ENCODE data around the gene NOXA1. TPM values are rescaled to one million over a fixed set of nuclear protein-coding genes. Genes with fewer than 3 reads are reported as not detected.

Gene NOXA1
- polyA plus RNA-seq, 1 donor (not counting 4 experiments of a cell fraction or from before 2014, with no cell fraction given): 0.09 TPM

GRCh38 chr9:137433349-137433915 is 10.2 kb downstream of the NOXA1 start:
- FAIRE-seq: no peak
- H3K9me3 ChIP-seq (ENCODE audit: control insufficient read depth, low read depth, low read length): no peaks in the 10 kb centered on the region

GRCh38 chr9:137433916-137434431 is 10.8 kb downstream of the NOXA1 start:
- Histone ChIP-seq H3K27me3 (ENCODE audit: control insufficient read depth, extremely low read depth, insufficient read depth, low read length) (peaks cover 17% of the 10 kb centered on the region), H3K27ac (ENCODE audit: control insufficient read depth, insufficient read depth, low read length) (no peak overlapping the region), H3K4me3 (ENCODE audit: control insufficient read depth in 2 of 3, extremely low read depth in 1 of 3, insufficient read depth in 2 of 3, low read depth in 1 of 3, low read length in 3 of 3) (no peak overlapping the region), H3K9me1 (ENCODE audit: control insufficient read depth, extremely low read depth, insufficient read depth, low read length) (no peaks in the 10 kb centered on the region), H3K9ac (ENCODE audit: control insufficient read depth, extremely low read depth, insufficient read depth, low read length) (no peak overlapping the region), H4K20me1 (ENCODE audit: control insufficient read depth, extremely low read depth, insufficient read depth, low read length) (no peaks in the 10 kb centered on the region), H3K36me3 (ENCODE audit: control insufficient read depth in 2 of 2, extremely low read depth in 1 of 2, insufficient read depth in 2 of 2, low read length in 2 of 2) (no peaks in the 10 kb centered on the region), H3K9me3 (ENCODE audit: control insufficient read depth, low read depth, low read length) (no peaks in the 10 kb centered on the region), H2AFZ (ENCODE audit: control insufficient read depth, low read length) (no peak overlapping the region), H3K79me2 (ENCODE audit: control insufficient read depth, insufficient read depth, low read length) (no peaks in the 10 kb centered on the region), H3K4me2 (ENCODE audit: control insufficient read depth, extremely low read depth, insufficient read depth, low read depth, low read length) (no peak overlapping the region), H3K4me1 (ENCODE audit: control insufficient read depth, extremely low read depth, insufficient read depth, low read length) (no peaks in the 10 kb centered on the region)
- DNase-seq (ENCODE audit: low read depth, low spot score) (no peak), FAIRE-seq (no peak)
- TF ChIP-seq CTCF (optimal IDR thresholded peaks at IDR 0.05 in 1 of 3, IDR thresholded peaks at IDR 0.05 in 1 of 3, conservative IDR thresholded peaks at IDR 0.05 in 1 of 3; ENCODE audit: extremely low read depth in 1 of 3, insufficient read depth in 2 of 3, low read length in 3 of 3) (no peak), EZH2 (IDR thresholded peaks at IDR 0.05; ENCODE audit: low read length) (no peak)
- dilution Hi-C loops (cut with MboI; ENCODE audit: extremely low pct_ligation_motif_present, low sequenced_read_pairs): no loop called here

More at GRCh38 chr9:137433349-137433915, 10.2 kb downstream of the NOXA1 start:
- no peaks in the 10 kb centered on the region for H3K36me3 ChIP-seq (ENCODE audit: control insufficient read depth in 2 of 2, extremely low read depth in 1 of 2, insufficient read depth in 2 of 2, low read length in 2 of 2)
- no peak overlapping the region for H3K27ac ChIP-seq (ENCODE audit: control insufficient read depth, insufficient read depth, low read length)
- DNase-seq (ENCODE audit: low read depth, low spot score): no peak
- no peaks in the 10 kb centered on the region for H3K4me1 ChIP-seq (ENCODE audit: control insufficient read depth, extremely low read depth, insufficient read depth, low read length)
- H4K20me1 ChIP-seq (ENCODE audit: control insufficient read depth, extremely low read depth, insufficient read depth, low read length): no peaks in the 10 kb centered on the region
- no peak overlapping the region for H3K4me3 ChIP-seq (ENCODE audit: control insufficient read depth in 2 of 3, extremely low read depth in 1 of 3, insufficient read depth in 2 of 3, low read depth in 1 of 3, low read length in 3 of 3)
- dilution Hi-C loops (cut with MboI; ENCODE audit: extremely low pct_ligation_motif_present, low sequenced_read_pairs): no loop called here
- H3K27me3 ChIP-seq (ENCODE audit: control insufficient read depth, extremely low read depth, insufficient read depth, low read length): peaks cover 15% of the 10 kb centered on the region
- TF ChIP-seq EZH2 (IDR thresholded peaks at IDR 0.05; ENCODE audit: low read length) (no peak), CTCF (optimal IDR thresholded peaks at IDR 0.05 in 1 of 3, IDR thresholded peaks at IDR 0.05 in 1 of 3, conservative IDR thresholded peaks at IDR 0.05 in 1 of 3; ENCODE audit: extremely low read depth in 1 of 3, insufficient read depth in 2 of 3, low read length in 3 of 3) (no peak)
- H3K9ac ChIP-seq (ENCODE audit: control insufficient read depth, extremely low read depth, insufficient read depth, low read length): no peak overlapping the region
- H2AFZ ChIP-seq (ENCODE audit: control insufficient read depth, low read length): no peak overlapping the region
- no peaks in the 10 kb centered on the region for H3K79me2 ChIP-seq (ENCODE audit: control insufficient read depth, insufficient read depth, low read length)
- no peak overlapping the region for H3K4me2 ChIP-seq (ENCODE audit: control insufficient read depth, extremely low read depth, insufficient read depth, low read depth, low read length)
- no peaks in the 10 kb centered on the region for H3K9me1 ChIP-seq (ENCODE audit: control insufficient read depth, extremely low read depth, insufficient read depth, low read length)

Measured in keratinocyte (primary cell).